HG02642 (cell line): ENCODE data around the gene TSPYL2.
A peak's percentile ranks its signal among the peaks of the same experiment; 100 is the strongest.

Experiments
- ATAC-seq: cut with Tn5 transposase; IDR thresholded peaks from one replicate; pipeline ENCODE4 v1.9.1; 2021; ENCODE audit warnings: mild to moderate bottlenecking; ENCODE audit not compliant: unreplicated experiment, poor library complexity

Gene TSPYL2

GRCh38 chrX:53081925-53082772, at the start of gene TSPYL2:
TSPYL2 (plus strand) TSS chrX:53082367; CDS start chrX:53082499, 132 bp downstream.
- ATAC-seq, result peak; percentile 95

GRCh38 chrX:53036149-53036548, 46.0 kb upstream of the TSPYL2 start:
- ATAC-seq, result no peak

GRCh38 chrX:53039236-53039635, 42.9 kb upstream of the TSPYL2 start:
- ATAC-seq, result no peak

GRCh38 chrX:53044995-53045394, 37.2 kb upstream of the TSPYL2 start:
- no peak for ATAC-seq

GRCh38 chrX:53047228-53047627, 34.9 kb upstream of the TSPYL2 start:
- no peak for ATAC-seq

- ATAC-seq, result no peak
Measured at GRCh38 chrX:53048169-53049126, 33.7 kb upstream of the TSPYL2 start, which contains the start of gene GPR173. GPR173 (plus strand) TSS chrX:53048789; CDS start chrX:53076622, 27,833 bp downstream.

- ATAC-seq, result no peak
Measured at GRCh38 chrX:53049127-53049517, 33.0 kb upstream of the TSPYL2 start.

- ATAC-seq, result no peak
Measured at GRCh38 chrX:53050841-53051240, 31.3 kb upstream of the TSPYL2 start.

- no peak for ATAC-seq
Measured at GRCh38 chrX:53055244-53055849, 26.8 kb upstream of the TSPYL2 start.

- no peak for ATAC-seq
Measured at GRCh38 chrX:53056292-53056691, 25.9 kb upstream of the TSPYL2 start.

GRCh38 chrX:53065104-53065503, 17.1 kb upstream of the TSPYL2 start:
- ATAC-seq, result no peak

GRCh38 chrX:53071064-53071463, 11.1 kb upstream of the TSPYL2 start:
- ATAC-seq, result no peak

- ATAC-seq, result peak; percentile 84
Measured at GRCh38 chrX:53071604-53072417, 10.4 kb upstream of the TSPYL2 start.

- peak; percentile 31 for ATAC-seq
Measured at GRCh38 chrX:53072418-53073114, 9.6 kb upstream of the TSPYL2 start.

GRCh38 chrX:53073115-53073586, 9.0 kb upstream of the TSPYL2 start:
- ATAC-seq, result no peak

GRCh38 chrX:53075011-53075410, 7.2 kb upstream of the TSPYL2 start:
- ATAC-seq, result no peak

- no peak for ATAC-seq
Measured at GRCh38 chrX:53076671-53077070, 5.5 kb upstream of the TSPYL2 start.

GRCh38 chrX:53077207-53078197, 4.7 kb upstream of the TSPYL2 start:
- ATAC-seq, result no peak
